Pancreas (tissue), 10 donors: ENCODE results near the gene SRRM4. TPM values are rescaled to one million over a fixed set of nuclear protein-coding genes. Genes with fewer than 3 reads are reported as not detected.

ENCODE experiments used
- ATAC-seq, 4 donors: fragments of 200-7000 bp; cut with Tn5 transposase; one replicate each; pipeline versions ENCODE4 v1.8.0 to v1.9.1; 2020; ENCODE audit warnings: mild to moderate bottlenecking in 4 of 4, moderate library complexity in 4 of 4
- DNase-seq, 6 donors: peaks; one replicate each; pipeline ENCODE4 v3.0.0-alpha.2; 2020
- FAIRE-seq: peaks from 2 replicates; lab custom pipeline; 2012; peaks lifted over from hg19 to GRCh38; lab: Jason Lieb, UNC
- H3K27ac ChIP-seq, 4 donors: fragments of 200-600 bp; sonication (generic); 1 replicate in 3 of 4; 2 replicates in 1 of 4; pipeline versions ENCODE4 v1.5.0 to v1.8.0; 2020
- H3K27me3 ChIP-seq, 4 donors: fragments of 200-600 bp; one replicate each; pipeline ENCODE4 v1.8.0; 2021
- H3K36me3 ChIP-seq, 3 donors: fragments of 200-600 bp; sonication (generic) in 1 of 3; one replicate each; pipeline versions ENCODE4 v1.5.0 to v1.8.0; 2020 to 2021
- H3K4me1 ChIP-seq, 3 donors: fragments of 200-600 bp; one replicate each; pipeline ENCODE4 v1.8.0; 2021
- H3K4me3 ChIP-seq, 4 donors: fragments of 200-600 bp; sonication (generic) in 2 of 4; one replicate each; pipeline versions ENCODE4 v1.5.0 to v1.8.0; 2020 to 2021
- H3K9me3 ChIP-seq, 4 donors: fragments of 200-600 bp; one replicate each; pipeline ENCODE4 v1.8.0; 2021
- CTCF ChIP-seq, 4 donors: fragments of 200-600 bp; sonication (generic) in 3 of 4; IDR thresholded peaks; one replicate each; pipeline versions ENCODE4 v1.5.0 to v1.8.0; 2021; ENCODE audit warnings: antibody characterized with exemption in 4 of 4
- WGBS, 2 donors: extraction: QIAGEN DNeasy Blood & Tissue Kit; methylation state at CpG; one replicate each; pipeline ENCODE4 v1.1.7; 2013; 5-methylcytosine and 5-hydroxymethylcytosine counted together
- intact Hi-C, 3 donors: fragments of 100-400 bp; cut with DNase I; formaldehyde crosslinking; loops; one replicate each; pipeline versions ENCODE4 v1.11.1 to v1.14.2; 2022
- polyA plus RNA-seq, 2 donors: library from polyadenylated mRNA; stranded (reverse); fragments of 200-250 nt; gene quantifications; one replicate each; pipeline ENCODE4 v1.2.3, GENCODE V29; 2013
- total RNA-seq, 6 donors: library from RNA; stranded (reverse); fragmentation: NEBNext Ultra II Directional in 4 of 6; extraction: Animal tissue kit (Norgen Biotek cat#: 25700) in 4 of 6; gene quantifications; one replicate each; pipeline versions ENCODE4 v1.2.1 to v1.2.4, GENCODE V29; 2021 to 2023
- donor health status: healthy with polysubstance abuse.
- donor health status: DM: no; HTN: no; CAD: no; lungs with moderate emphysema.
- donor health status: DM: no; HTN: no; CAD: no.
- donor health status: control.
- donor health status: control.
- donor health status: Bipolar disorder and iron deficiency.
- donor health status: DM: yes; HTN: yes; CAD: no.
- donor health status: DM: no; HTN: no; CAD: no.
- donor health status: DM: no; HTN: no; CAD: no.
- donor health status: DM: yes; HTN: yes; CAD: no.

SRRM4 gene
- total and polyA plus RNA-seq, 8 donors = 0.02 TPM; not detected in 7

DNA sequence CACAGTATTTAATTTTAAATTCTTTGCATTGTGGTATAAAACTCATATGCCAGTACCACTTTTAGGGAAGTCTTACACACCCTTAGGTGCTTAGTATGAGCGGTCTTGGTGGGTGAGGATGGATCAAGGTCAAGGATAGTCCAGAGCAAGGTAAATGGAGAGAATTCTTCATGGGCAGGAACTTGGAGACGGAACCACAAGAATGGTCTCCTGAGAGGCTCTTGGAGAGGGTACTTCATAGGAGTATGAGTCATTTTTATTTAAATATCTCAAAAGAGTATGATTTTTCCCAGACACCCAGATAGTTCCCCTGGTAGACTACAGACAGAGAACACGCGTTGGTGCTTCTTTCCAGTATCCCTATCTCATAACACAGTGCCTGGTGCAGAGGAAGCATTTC is 219.3 kb downstream of the SRRM4 start:
- WGBS, 2 donors = 88 to 91% methylated on average over 4 of the region's 4 CpGs
- no peak overlapping the region for H3K27ac ChIP-seq
- no peak for TF ChIP-seq CTCF (IDR thresholded peaks at IDR 0.05)

GRCh38 chr12:119201789-119202543 is 220.6 kb downstream of the SRRM4 start:
- 56 to 66% methylated on average over 9 of the region's 9 CpGs for WGBS, 2 donors
- DNase-seq (no peak), FAIRE-seq (no peak), ATAC-seq (no peak)
- intact Hi-C loops = no loop called here
- Histone ChIP-seq H3K36me3 (no peaks in the 10 kb centered on the region), H3K4me1 (no peaks in the 10 kb centered on the region), H3K9me3 (no peaks in the 10 kb centered on the region), H3K4me3 (no peak overlapping the region), H3K27ac (no peak overlapping the region), H3K27me3 (no peaks in the 10 kb centered on the region)
- no peak for TF ChIP-seq CTCF (IDR thresholded peaks at IDR 0.05)

More for the DNA sequence above, 219.3 kb downstream of the SRRM4 start:
- H3K9me3 ChIP-seq = no peaks in the 10 kb centered on the region
- FAIRE-seq = no peak
- no peak overlapping the region for H3K4me3 ChIP-seq
- DNase-seq = no peak
- intact Hi-C loops = no loop called here
- H3K36me3 ChIP-seq = no peaks in the 10 kb centered on the region
- no peak for ATAC-seq
- H3K4me1 ChIP-seq = no peaks in the 10 kb centered on the region
- no peaks in the 10 kb centered on the region for H3K27me3 ChIP-seq

DNA sequence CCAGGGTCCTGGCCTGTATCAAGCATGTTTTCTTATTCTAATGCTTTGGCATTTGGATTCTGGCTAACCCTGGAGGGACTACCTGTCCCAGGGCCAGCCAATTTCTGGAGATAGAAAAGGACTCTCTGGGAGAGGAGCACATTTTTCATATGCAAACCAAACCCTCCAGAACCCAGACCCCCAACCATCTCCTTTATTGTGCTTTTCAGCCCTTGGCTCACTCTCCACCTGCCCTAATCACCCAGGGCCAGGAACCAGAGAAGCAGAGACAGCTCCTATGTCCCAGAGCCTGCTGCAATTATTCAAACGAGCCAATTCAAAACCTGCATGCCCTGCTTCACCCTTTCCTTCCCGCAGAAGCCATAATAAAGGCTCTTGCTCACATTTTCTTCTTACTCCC is 221.2 kb downstream of the SRRM4 start:
- ATAC-seq (no peak), FAIRE-seq (no peak), DNase-seq (no peak)
- no peak overlapping the region for H3K4me3 ChIP-seq
- H3K9me3 ChIP-seq = no peaks in the 10 kb centered on the region
- 32 to 36% methylated on average over 2 of the region's 2 CpGs for WGBS, 2 donors
- H3K36me3 ChIP-seq = no peaks in the 10 kb centered on the region
- no peak overlapping the region for H3K27ac ChIP-seq
- intact Hi-C loops = no loop called here
- no peaks in the 10 kb centered on the region for H3K27me3 ChIP-seq
- no peaks in the 10 kb centered on the region for H3K4me1 ChIP-seq
- TF ChIP-seq CTCF (IDR thresholded peaks at IDR 0.05) = no peak

GRCh38 chr12:119204131-119204530 is 222.8 kb downstream of the SRRM4 start:
- ATAC-seq = no peak
- no peak for DNase-seq
- H3K4me3 ChIP-seq = no peak overlapping the region
- no peaks in the 10 kb centered on the region for H3K9me3 ChIP-seq
- 35 to 51% methylated on average over 2 of the region's 2 CpGs for WGBS, 2 donors
- intact Hi-C loops = no loop called here
- no peak for TF ChIP-seq CTCF (IDR thresholded peaks at IDR 0.05)
- no peak overlapping the region for H3K27ac ChIP-seq
- H3K27me3 ChIP-seq = no peaks in the 10 kb centered on the region
- H3K36me3 ChIP-seq = no peaks in the 10 kb centered on the region
- no peak for FAIRE-seq
- no peaks in the 10 kb centered on the region for H3K4me1 ChIP-seq

DNA sequence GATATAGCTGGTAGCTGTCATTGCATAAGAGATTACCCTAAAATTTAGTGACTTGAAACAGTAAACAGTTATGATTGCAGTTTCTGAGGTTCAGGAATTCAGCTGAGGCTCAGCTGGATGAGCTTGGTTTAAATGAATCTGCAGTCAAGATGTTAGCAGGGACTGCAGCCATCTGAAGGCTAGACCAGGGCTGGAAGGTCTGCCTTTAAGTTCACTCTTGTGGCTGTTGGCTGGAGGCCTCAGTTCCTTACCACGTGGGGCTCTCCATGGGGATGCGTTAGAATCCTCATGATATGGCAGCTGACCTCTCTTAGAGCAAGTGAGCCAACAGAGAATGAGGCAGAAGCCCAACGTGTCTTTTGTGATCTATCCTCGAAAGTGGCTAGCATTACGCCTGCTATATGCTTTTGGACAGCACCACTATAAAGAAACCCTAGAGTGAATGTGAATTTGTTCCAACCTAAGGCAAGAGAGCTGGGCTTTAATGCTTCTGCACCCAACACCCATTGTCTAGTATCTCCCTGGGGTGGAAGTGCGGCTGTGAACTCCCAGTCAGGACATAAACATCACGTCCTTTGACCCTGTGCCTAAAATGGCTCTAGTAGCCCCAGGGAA is 223.4 kb downstream of the SRRM4 start:
- TF ChIP-seq CTCF (IDR thresholded peaks at IDR 0.05) = no peak
- H3K36me3 ChIP-seq = no peaks in the 10 kb centered on the region
- intact Hi-C loops = no loop called here
- H3K4me3 ChIP-seq = no peak overlapping the region
- no peaks in the 10 kb centered on the region for H3K4me1 ChIP-seq
- no peak for FAIRE-seq
- 71 to 76% methylated on average over 7 of the region's 7 CpGs for WGBS, 2 donors
- peaks cover 0 to 4% (median 0%) of the 10 kb centered on the region in 4 donors for H3K27me3 ChIP-seq
- no peak for DNase-seq
- no peak for ATAC-seq
- no peak overlapping the region for H3K27ac ChIP-seq
- no peaks in the 10 kb centered on the region for H3K9me3 ChIP-seq
